Measurements from ENCODE around the gene ABI3BP. TPM values are rescaled to one million over a fixed set of nuclear protein-coding genes. Genes with fewer than 3 reads are reported as not detected.

Gene ABI3BP
- total RNA-seq, 1 experiment from 2014 or later = 0.74 TPM

- Mint-ChIP-seq H3K4me1 (peaks cover 27% of the 10 kb centered on the region), H3K9me3 (no peaks in the 10 kb centered on the region), H3K4me3 (no peak overlapping the region), H3K27me3 (ENCODE audit: low read depth) (no peaks in the 10 kb centered on the region), H3K36me3 (no peaks in the 10 kb centered on the region), H3K27ac (no peak overlapping the region)
- CTCF ChIA-PET = interaction anchor here (0.9 to 1.9 kb wide), 5 partner anchors 10 to 37 kb away, joined by 3 to 6 read pairs (median 3); no protein-coding TSS in a partner anchor
- POLR2A ChIA-PET = interaction anchor here (0.5 to 1.3 kb wide), 2 partner anchors 9 to 752 kb away, joined by 3 read pairs; no protein-coding TSS in a partner anchor
- DNase-seq (ENCODE audit: low spot score) (no peak), ATAC-seq (no peak)
- no peak for TF ChIP-seq ZNF416 (CRISPR knock-in tag; IDR thresholded peaks at IDR 0.05)
- no peak for TF ChIP-seq ETV6 (CRISPR knock-in tag; IDR thresholded peaks at IDR 0.05)
- TF ChIP-seq, protein P1, sequence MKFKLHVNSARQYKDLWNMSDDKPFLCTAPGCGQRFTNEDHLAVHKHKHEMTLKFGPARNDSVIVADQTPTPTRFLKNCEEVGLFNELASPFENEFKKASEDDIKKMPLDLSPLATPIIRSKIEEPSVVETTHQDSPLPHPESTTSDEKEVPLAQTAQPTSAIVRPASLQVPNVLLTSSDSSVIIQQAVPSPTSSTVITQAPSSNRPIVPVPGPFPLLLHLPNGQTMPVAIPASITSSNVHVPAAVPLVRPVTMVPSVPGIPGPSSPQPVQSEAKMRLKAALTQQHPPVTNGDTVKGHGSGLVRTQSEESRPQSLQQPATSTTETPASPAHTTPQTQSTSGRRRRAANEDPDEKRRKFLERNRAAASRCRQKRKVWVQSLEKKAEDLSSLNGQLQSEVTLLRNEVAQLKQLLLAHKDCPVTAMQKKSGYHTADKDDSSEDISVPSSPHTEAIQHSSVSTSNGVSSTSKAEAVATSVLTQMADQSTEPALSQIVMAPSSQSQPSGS (CRISPR knock-in tag; IDR thresholded peaks at IDR 0.05; ENCODE audit: borderline replicate concordance, low read depth) = no peak
- no peak for TF ChIP-seq IRF2 (CRISPR knock-in tag; IDR thresholded peaks at IDR 0.05; ENCODE audit: borderline replicate concordance, low read depth)
- TF ChIP-seq ZNF317 (CRISPR knock-in tag; IDR thresholded peaks at IDR 0.05; ENCODE audit: borderline replicate concordance, low read depth) = no peak
- no peak for TF ChIP-seq HMGA2 (CRISPR knock-in tag; IDR thresholded peaks at IDR 0.05)
- no peak for TF ChIP-seq USF1 (CRISPR knock-in tag; IDR thresholded peaks at IDR 0.05)
- TF ChIP-seq NFATC4 (CRISPR knock-in tag; IDR thresholded peaks at IDR 0.05) = no peak
- no peak for TF ChIP-seq NR3C1 (CRISPR knock-in tag; conservative IDR thresholded peaks at IDR 0.05; ENCODE audit: low read depth)
- no peak for TF ChIP-seq AFF4 (CRISPR knock-in tag; IDR thresholded peaks at IDR 0.05; ENCODE audit: borderline replicate concordance)
- TF ChIP-seq ZBTB43 (CRISPR knock-in tag; IDR thresholded peaks at IDR 0.05) = no peak
- TF ChIP-seq TCF7 (CRISPR knock-in tag; IDR thresholded peaks at IDR 0.05; ENCODE audit: low read depth) = no peak
- no peak for TF ChIP-seq MAX (CRISPR knock-in tag; IDR thresholded peaks at IDR 0.05)
- TF ChIP-seq TP53 (CRISPR knock-in tag; IDR thresholded peaks at IDR 0.05) = no peak
- no peak for TF ChIP-seq ELF4 (CRISPR knock-in tag; IDR thresholded peaks at IDR 0.05; ENCODE audit: low read depth)
These were observed 233.3 kb downstream of the ABI3BP start for GRCh38 chr3:100759950-100760349.

DNA sequence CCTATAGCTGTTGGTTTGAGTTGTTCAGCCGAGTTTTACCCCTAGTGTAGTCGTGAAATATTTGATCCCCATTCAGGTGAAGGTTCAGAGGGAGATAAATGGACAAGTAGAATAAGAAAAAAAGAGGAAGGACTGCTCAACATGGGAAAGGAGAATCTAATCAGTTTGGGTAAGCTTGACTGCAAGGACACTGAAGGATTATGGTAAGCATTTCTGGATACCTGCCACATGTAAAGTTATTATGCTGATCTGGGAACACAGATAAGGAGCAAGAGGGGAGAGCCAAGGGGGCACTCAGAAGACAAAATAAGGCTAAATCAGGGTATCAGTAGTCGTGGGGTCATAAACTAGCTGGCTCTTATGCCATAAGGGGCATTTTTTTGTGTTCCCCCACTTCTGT lies 234.1 kb downstream of the ABI3BP start:
- Mint-ChIP-seq H3K36me3 (no peaks in the 10 kb centered on the region), H3K27ac (no peak overlapping the region), H3K27me3 (ENCODE audit: low read depth) (no peaks in the 10 kb centered on the region), H3K4me3 (no peak overlapping the region), H3K9me3 (no peaks in the 10 kb centered on the region), H3K4me1 (peaks cover 34% of the 10 kb centered on the region)
- DNase-seq (ENCODE audit: low spot score) = no peak
- ChIA-PET POLR2A (interaction anchor here (1.3 kb wide), 1 partner anchor 10 kb away, joined by 3 read pairs; no protein-coding TSS in a partner anchor), CTCF (interaction anchor here (1.1 to 1.9 kb wide), 4 partner anchors 11 to 296 kb away, joined by 3 to 6 read pairs (median 5); no protein-coding TSS in a partner anchor)
- ATAC-seq = no peak
- TF ChIP-seq NR2C2 (CRISPR knock-in tag; IDR thresholded peaks at IDR 0.05) = no peak
- no peak for TF ChIP-seq ZNF263 (CRISPR knock-in tag; IDR thresholded peaks at IDR 0.05; ENCODE audit: low read depth)
- no peak for TF ChIP-seq GTF2I (CRISPR knock-in tag; conservative IDR thresholded peaks at IDR 0.05)
- TF ChIP-seq ZNF671 (CRISPR knock-in tag; IDR thresholded peaks at IDR 0.05) = no peak
- TF ChIP-seq RELA (CRISPR knock-in tag; IDR thresholded peaks at IDR 0.05; ENCODE audit: borderline replicate concordance) = no peak
- TF ChIP-seq ZNF219 (CRISPR knock-in tag; IDR thresholded peaks at IDR 0.05; ENCODE audit: borderline replicate concordance) = no peak
- no peak for TF ChIP-seq E2F1 (CRISPR knock-in tag; IDR thresholded peaks at IDR 0.05)
- no peak for TF ChIP-seq MAX (CRISPR knock-in tag; IDR thresholded peaks at IDR 0.05)
- no peak for TF ChIP-seq ZBTB43 (CRISPR knock-in tag; IDR thresholded peaks at IDR 0.05)
- no peak for TF ChIP-seq NR1H2 (CRISPR knock-in tag; IDR thresholded peaks at IDR 0.05)
- TF ChIP-seq SOX15 (CRISPR knock-in tag; IDR thresholded peaks at IDR 0.05) = no peak
